ENCODE results near the gene C11orf98.
"Not testable (repeated sequence)": the region's sequence is repeated elsewhere in the genome, so short reads cannot be mapped to it uniquely, and the experiment has no call there.

Gene C11orf98

GRCh38 chr11:62680825-62681240 lies 15.8 kb upstream of the C11orf98 start:
- DNase-seq, result no peak

- peak; percentile 89 for DNase-seq
These were observed 14.0 kb upstream of the C11orf98 start, which contains the start of gene UBXN1 for GRCh38 chr11:62678770-62679696. UBXN1 (minus strand) TSS chr11:62679073; CDS start chr11:62678923, 150 bp downstream.

- no peak for DNase-seq
These were observed 13.4 kb upstream of the C11orf98 start for GRCh38 chr11:62678433-62678769.

- no peak for DNase-seq
These were observed 12.7 kb upstream of the C11orf98 start for GRCh38 chr11:62677714-62678113.

GRCh38 chr11:62677156-62677555 lies 12.1 kb upstream of the C11orf98 start:
- DNase-seq, result no peak

- DNase-seq, result no peak
These were observed 11.7 kb upstream of the C11orf98 start for GRCh38 chr11:62676698-62677097.

- not testable (repeated sequence) for DNase-seq
These were observed 10.4 kb upstream of the C11orf98 start for GRCh38 chr11:62675415-62675814.

GRCh38 chr11:62673196-62673525 lies 8.2 kb upstream of the C11orf98 start:
- no peak for DNase-seq

- peak; percentile 84 for DNase-seq
These were observed 6.8 kb upstream of the C11orf98 start, which contains the start of the genes LBHD1 and UQCC3 for GRCh38 chr11:62671608-62672389. LBHD1 (minus strand) TSS chr11:62672267; CDS start chr11:62670031, 2,236 bp downstream. UQCC3 (plus strand) TSS chr11:62671673; CDS start chr11:62671746, 73 bp downstream.

GRCh38 chr11:62671236-62671607 lies 6.2 kb upstream of the C11orf98 start:
- no peak for DNase-seq

GRCh38 chr11:62669420-62670161 lies 4.6 kb upstream of the C11orf98 start:
- DNase-seq, result no peak

GRCh38 chr11:62667460-62667859 lies 2.5 kb upstream of the C11orf98 start:
- DNase-seq, result no peak

- no peak for DNase-seq
These were observed 1.4 kb upstream of the C11orf98 start for GRCh38 chr11:62666259-62666926.

- DNase-seq, result peak; percentile 66
These were observed 719 bp upstream of the C11orf98 start for GRCh38 chr11:62665599-62666258.

- DNase-seq, result no peak
These were observed 470 bp downstream of the C11orf98 start for GRCh38 chr11:62664405-62665074.

- DNase-seq, result no peak
These were observed 8.1 kb downstream of the C11orf98 start for GRCh38 chr11:62656796-62657429.

GRCh38 chr11:62654297-62654696 lies 10.7 kb downstream of the C11orf98 start:
- DNase-seq, result no peak

- no peak for DNase-seq
These were observed 12.6 kb downstream of the C11orf98 start for GRCh38 chr11:62652161-62653006.

GRCh38 chr11:62650283-62650682 lies 14.7 kb downstream of the C11orf98 start:
- DNase-seq, result not testable (repeated sequence)

GRCh38 chr11:62649486-62649885 lies 15.5 kb downstream of the C11orf98 start:
- DNase-seq, result no peak

All from midbrain (tissue), 1 donor.